GM12864 (cell line): ENCODE measurements around the gene ACSS2.

Experiments
- DNase-seq: peaks from one replicate; pipeline ENCODE4 v3.0.0-alpha.2; 2011; ENCODE audit warnings: low read depth
- H3K4me3 ChIP-seq: 2 replicates; pipeline ENCODE4 v1.5.1; 2011; ENCODE audit warnings: mild to moderate bottlenecking, low read depth, low read length, control low read depth
- TF ChIP-seq, protein P1 (sequence below): IDR thresholded peaks from 2 replicates; pipeline ENCODE4 v1.5.1; 2011; ENCODE audit warnings: low read depth, mild to moderate bottlenecking, moderate library complexity, low read length, control low read depth, inconsistent platforms; ENCODE audit errors: missing control alignments

Gene ACSS2

DNA sequence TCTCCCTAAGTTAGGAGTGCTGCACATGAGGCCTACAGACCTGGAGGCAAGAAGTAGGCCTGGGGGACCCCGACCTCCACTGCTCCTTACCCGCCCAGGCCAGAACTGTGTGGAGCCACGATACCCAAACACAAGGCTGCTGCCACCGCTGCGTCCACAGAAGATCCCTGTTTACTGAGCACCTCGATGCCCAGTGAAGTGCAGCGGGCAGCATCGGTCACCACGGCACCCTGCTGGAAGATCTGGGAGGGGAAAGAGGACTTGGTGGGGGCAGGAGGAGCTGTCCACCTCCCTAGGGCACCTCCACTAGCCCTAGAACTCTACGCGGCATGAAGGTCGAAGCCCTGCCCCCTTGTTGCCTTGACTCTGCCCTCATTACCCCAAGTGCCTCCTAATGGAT lies 13.7 kb upstream of the ACSS2 start:
- no peak overlapping the region for H3K4me3 ChIP-seq
- DNase-seq, result no peak
- TF ChIP-seq, protein P1, sequence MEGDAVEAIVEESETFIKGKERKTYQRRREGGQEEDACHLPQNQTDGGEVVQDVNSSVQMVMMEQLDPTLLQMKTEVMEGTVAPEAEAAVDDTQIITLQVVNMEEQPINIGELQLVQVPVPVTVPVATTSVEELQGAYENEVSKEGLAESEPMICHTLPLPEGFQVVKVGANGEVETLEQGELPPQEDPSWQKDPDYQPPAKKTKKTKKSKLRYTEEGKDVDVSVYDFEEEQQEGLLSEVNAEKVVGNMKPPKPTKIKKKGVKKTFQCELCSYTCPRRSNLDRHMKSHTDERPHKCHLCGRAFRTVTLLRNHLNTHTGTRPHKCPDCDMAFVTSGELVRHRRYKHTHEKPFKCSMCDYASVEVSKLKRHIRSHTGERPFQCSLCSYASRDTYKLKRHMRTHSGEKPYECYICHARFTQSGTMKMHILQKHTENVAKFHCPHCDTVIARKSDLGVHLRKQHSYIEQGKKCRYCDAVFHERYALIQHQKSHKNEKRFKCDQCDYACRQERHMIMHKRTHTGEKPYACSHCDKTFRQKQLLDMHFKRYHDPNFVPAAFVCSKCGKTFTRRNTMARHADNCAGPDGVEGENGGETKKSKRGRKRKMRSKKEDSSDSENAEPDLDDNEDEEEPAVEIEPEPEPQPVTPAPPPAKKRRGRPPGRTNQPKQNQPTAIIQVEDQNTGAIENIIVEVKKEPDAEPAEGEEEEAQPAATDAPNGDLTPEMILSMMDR, result no peak

- TF ChIP-seq, protein P1, result no peak
- no peak overlapping the region for H3K4me3 ChIP-seq
- no peak for DNase-seq
Observed at GRCh38 chr20:34863421-34863965, 12.9 kb upstream of the ACSS2 start.

DNA sequence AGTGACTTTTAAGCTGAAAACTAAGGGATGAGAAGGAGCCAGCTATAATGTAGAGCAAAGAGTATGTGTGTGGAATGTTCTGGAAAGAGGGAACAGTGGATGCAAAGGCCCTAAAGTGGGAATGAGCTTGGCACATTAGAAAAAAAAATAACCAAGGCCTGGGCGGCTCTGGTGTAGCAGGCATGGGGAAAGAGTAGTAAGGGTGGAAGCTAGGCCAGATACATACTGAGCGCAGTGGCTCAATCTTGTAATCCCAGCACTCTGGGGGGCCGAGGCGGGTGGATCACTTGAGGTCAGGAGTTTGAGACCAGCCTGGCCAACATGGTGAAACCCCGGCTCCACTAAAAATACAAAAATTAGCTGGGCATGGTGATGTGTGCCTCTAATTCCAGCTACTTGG lies 12.2 kb upstream of the ACSS2 start:
- DNase-seq, result no peak
- TF ChIP-seq, protein P1, result no peak
- H3K4me3 ChIP-seq, result no peak overlapping the region

DNA sequence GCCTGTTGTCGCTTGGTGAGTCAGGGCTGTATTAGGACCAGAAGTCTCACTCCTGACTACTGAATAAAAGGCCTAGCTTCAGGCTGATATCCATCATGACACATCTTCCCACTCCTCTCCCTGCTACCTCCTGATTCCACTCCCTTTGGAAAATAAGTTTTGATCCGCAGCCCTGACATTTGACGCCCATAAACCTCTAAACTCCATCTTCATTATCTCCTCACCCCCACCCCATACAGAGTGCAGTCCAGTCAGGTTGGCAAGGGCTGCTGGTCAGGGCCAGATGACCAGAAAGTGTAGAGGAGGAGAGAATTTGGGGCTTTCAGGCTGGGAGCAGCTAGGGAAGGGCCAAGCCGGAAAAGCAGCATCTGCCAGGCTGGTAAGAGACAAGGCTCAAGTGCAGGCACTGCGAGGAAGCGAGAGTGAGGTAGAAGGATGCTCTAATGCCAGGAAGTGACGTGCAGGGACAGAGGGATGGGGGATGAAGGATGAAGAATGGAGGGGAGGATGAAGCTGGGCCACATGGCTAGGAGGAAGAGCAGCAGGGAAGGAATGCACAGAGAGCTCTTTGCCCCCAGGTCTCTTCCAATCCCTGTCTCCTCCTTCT lies 5.0 kb upstream of the ACSS2 start:
- no peak overlapping the region for H3K4me3 ChIP-seq
- no peak for DNase-seq
- TF ChIP-seq, protein P1, result no peak

DNA sequence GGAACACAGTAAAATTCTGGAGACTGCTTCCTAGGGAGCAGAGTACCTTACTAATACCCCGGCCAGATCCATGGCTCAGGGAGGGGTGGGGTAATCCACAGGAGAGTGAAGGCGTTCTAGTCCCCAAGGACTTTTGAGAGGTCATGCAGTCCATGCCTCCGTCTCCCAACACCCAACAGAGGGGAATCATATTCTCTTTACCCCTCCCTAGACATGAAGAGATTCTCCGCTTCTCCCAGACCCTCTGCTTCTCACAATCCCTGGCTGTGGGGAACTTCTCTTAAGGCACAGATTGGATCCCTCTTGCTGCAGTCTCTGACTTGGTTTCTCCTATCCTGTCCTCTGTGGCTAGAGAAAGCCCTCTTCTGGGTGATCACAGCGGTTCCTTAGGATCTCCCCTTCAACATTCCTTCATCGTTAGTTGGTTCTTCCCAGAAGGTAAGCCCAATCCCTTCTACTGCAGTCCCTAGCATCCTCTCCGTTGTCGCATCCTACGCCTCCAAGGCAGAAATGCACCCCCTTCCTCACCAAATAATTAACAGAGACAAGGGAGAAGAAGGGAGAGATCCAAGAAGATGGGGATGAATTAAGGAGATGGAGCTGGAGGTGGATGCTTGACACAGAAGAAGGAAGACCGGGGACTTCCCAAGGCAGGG lies 4.3 kb upstream of the ACSS2 start:
- DNase-seq, result no peak
- TF ChIP-seq, protein P1, result no peak
- H3K4me3 ChIP-seq, result peak overlapping the region; percentile 53

- H3K4me3 ChIP-seq, result peak within 1 kb of the TSS; percentile 53
- peak; percentile 42 for DNase-seq
- TF ChIP-seq, protein P1, result peak; percentile 73
Observed at GRCh38 chr20:34872622-34873224, 3.7 kb upstream of the ACSS2 start, which contains the start of gene GGT7. TSS of gene GGT7 (minus strand) at chr20:34872856. CDS start at chr20:34872815, 41 bp downstream.
